ENCODE measurements around the gene QRICH2.
A peak's percentile ranks its signal among the peaks of the same experiment; 100 is the strongest.
"Not testable (repeated sequence)": the region's sequence is repeated elsewhere in the genome, so short reads cannot be mapped to it uniquely, and the experiment has no call there.

The QRICH2 gene

GRCh38 chr17:76264755-76265623 is 43.1 kb downstream of the QRICH2 start, which contains the start of gene UBALD2:
TSS of gene UBALD2 (plus strand) at chr17:76265348. CDS start at chr17:76265506, 158 bp downstream.
- peak; percentile 96 for DNase-seq

GRCh38 chr17:76264425-76264754 is 43.7 kb downstream of the QRICH2 start:
- DNase-seq = no peak

GRCh38 chr17:76263896-76264295 is 44.2 kb downstream of the QRICH2 start:
- DNase-seq = no peak

- DNase-seq = no peak
These were observed 45.2 kb downstream of the QRICH2 start for GRCh38 chr17:76262732-76263344.

GRCh38 chr17:76261421-76262215 is 46.5 kb downstream of the QRICH2 start:
- no peak for DNase-seq

- DNase-seq = no peak
These were observed 47.4 kb downstream of the QRICH2 start for GRCh38 chr17:76260669-76261068.

- DNase-seq = no peak
These were observed 47.9 kb downstream of the QRICH2 start for GRCh38 chr17:76260220-76260619.

- DNase-seq = not testable (repeated sequence)
These were observed 51.5 kb downstream of the QRICH2 start for GRCh38 chr17:76256430-76257050.

- DNase-seq = no peak
These were observed 52.2 kb downstream of the QRICH2 start for GRCh38 chr17:76255801-76256429.

- no peak for DNase-seq
These were observed 53.8 kb downstream of the QRICH2 start for GRCh38 chr17:76254275-76254674.

GRCh38 chr17:76253841-76254240 is 54.2 kb downstream of the QRICH2 start:
- DNase-seq = no peak

- not testable (repeated sequence) for DNase-seq
These were observed 54.9 kb downstream of the QRICH2 start for GRCh38 chr17:76252967-76253766.

- DNase-seq = no peak
These were observed 55.8 kb downstream of the QRICH2 start for GRCh38 chr17:76252040-76252954.

- no peak for DNase-seq
These were observed 56.5 kb downstream of the QRICH2 start for GRCh38 chr17:76251478-76252039.

GRCh38 chr17:76250141-76250540 is 57.9 kb downstream of the QRICH2 start:
- DNase-seq = no peak

GRCh38 chr17:76248013-76248782 is 59.9 kb downstream of the QRICH2 start:
- DNase-seq = no peak

- no peak for DNase-seq
These were observed 60.8 kb downstream of the QRICH2 start for GRCh38 chr17:76247304-76247703.

- no peak for DNase-seq
These were observed 61.7 kb downstream of the QRICH2 start for GRCh38 chr17:76246080-76247066.
